GM19463 (cell line): ENCODE data around the gene RPA1.
"Not testable (repeated sequence)": the region's sequence is repeated elsewhere in the genome, so short reads cannot be mapped to it uniquely, and the experiment has no call there.

ENCODE experiments used
- ATAC-seq: cut with Tn5 transposase; IDR thresholded peaks from one replicate; pipeline ENCODE4 v1.9.1; 2021; ENCODE audit warnings: mild to moderate bottlenecking, moderate library complexity; ENCODE audit not compliant: unreplicated experiment

RPA1 gene

DNA sequence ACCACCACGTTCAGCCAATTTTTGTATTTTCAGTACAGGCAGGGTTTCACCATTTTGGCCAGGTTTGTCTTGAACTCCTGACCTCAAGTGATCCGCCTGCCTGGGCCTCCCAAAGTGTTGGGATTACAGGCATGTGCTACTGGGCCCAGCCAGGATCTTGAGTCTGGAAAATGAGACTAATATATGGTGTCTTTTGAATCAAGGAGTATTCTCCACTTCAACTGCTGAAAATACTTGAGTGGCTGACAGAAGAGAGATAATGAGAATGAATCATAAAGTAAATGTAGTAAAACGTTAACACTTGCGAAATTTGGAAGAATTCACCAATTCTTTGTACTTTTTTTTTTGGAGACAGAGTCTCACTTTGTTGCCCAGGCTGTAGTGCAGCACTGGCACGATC lies 16.7 kb upstream of the RPA1 start:
- ATAC-seq = no peak

DNA sequence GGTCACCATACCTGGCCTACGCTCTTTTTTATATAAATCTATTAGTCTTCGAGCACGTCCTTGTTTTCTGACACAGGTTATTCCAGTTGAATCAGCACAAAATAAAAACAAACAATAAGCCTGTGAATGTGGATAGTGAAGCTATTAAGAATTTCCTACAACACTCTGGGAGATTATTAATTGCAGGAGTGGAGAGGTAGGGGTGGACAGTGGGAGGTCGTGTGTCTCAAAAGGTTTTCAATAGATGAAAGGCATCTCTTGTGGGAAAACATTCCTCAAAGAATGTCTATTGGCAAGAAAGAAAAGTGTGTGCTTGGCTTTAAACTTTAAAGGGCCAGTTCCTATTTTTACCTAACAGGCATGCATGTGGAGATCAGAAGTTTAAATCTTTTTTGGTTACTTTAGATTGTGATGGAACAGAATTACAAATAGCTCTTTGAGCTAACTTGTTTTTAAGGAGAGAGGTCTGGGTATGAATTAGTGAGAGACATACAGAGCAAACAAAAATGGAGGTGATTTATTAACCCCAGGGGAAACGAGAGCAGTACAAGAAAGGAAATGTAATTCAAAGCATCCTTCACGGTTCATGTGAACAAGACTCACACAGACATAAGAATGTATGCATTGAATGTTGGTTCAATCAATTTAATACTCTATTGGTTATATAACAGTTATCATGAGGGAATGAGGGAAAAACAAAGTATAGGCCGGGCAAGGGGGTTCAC lies 9.1 kb upstream of the RPA1 start:
- ATAC-seq = no peak

DNA sequence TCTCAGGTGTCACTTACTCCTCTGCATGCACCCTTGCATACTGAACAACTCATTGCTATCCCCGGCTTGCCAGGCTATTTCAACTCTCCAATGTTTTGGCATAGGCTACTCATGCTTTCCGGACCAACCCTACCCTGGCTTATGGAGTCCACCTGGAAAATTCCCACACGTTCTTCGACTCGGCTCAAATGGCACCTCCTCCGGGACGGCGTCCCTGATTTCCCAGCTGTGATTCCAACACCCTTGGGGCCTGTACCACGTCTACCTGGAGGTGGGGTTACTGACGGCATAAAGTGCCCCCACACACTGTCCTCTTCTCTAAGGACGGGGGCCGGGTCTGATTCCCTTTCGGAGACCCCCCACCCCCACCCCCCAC lies 601 bp upstream of the RPA1 start:
- no peak for ATAC-seq

DNA sequence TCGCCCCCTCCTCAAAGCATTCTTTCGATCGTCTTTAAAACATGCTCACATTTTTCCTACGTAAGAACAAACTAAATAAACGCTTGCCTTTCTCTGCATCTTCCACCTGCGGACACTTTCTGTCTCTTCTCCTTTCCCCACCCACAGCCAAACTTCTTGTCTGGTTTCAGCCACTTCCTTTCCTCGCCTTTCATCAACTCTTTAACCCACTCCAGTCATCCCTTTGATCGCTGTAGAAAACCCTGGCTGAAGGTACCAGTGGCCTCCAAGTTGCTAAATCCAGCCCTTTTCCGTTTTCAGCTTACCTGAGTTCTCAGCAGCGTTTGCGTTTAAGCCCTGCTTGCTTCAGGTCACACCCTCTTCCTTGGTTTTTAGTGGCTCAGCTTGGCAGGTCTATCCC lies 483 bp downstream of the RPA1 start:
- ATAC-seq = no peak

DNA sequence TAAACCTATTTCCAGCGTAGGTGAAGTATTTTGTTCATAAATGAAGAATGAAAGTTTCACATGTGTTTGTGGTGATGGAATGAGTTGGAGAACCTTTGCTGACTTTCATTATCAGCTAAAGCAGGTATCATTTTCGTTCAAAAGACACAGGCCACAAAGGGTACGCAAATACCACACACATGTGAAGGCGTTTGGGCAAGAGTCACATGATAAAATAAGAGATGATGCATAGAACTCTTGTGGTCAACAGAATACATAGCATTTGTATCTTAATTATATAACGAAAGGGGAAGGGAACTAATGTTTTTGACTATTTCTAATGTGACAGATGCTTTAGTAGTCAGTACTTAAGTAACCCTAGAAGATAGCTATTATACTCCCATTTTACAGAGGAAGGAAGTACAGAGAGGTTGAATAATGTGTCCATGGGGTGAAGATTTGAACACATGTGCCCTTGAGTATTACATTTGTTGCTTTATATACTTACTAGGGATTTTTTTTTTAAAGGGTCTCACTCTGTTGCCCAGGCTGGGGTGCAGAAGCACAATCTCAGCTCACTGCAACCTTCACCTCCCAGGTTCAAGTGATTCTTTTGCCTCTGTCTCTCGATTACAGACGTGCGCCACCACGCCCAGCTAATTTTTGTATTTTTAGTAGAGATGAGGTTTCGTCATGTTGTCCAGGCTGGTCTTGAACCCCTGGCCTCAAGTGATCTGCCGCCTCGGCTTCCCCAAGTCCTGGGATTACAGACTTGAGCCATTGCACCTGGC lies 4.8 kb downstream of the RPA1 start:
- peak; percentile 61 for ATAC-seq

DNA sequence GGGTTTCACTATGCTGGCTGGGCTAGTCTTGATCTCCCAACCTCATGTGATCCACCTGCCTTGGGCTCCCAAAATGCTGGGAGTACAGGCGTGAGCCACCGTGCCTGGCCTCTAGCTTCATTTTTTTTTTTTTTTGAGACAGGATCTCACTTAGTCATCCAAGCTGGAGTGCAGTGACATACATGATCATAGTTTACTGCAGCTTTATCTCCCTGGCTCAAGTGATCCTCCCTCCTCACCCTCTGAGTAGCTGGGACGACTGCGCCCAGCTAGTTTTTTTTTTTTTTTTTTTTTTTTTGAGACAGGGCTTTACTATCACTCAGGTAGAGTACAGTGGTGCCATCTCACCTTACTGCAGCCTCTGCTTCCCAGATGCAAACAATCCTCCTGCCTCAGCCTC lies 9.7 kb downstream of the RPA1 start:
- ATAC-seq = no peak

DNA sequence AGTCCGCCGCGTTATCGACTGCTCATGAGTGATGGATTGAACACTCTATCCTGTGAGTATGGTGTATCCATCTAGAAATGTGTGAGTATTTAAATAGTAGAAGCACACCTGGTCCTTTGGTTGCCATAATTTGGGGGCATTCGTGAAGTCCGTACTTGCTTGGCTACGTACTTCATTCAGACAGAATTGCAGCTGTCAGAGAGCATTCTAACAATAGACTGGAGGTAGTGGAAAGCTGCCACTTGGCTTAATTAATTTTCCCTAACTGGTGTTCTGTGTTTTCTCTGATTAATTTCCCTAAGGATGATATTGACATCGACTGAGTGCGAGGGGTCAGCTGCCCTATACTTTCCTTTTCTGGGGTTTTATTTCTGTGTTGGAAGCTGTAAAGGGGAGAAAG lies 14.1 kb downstream of the RPA1 start:
- ATAC-seq = no peak

DNA sequence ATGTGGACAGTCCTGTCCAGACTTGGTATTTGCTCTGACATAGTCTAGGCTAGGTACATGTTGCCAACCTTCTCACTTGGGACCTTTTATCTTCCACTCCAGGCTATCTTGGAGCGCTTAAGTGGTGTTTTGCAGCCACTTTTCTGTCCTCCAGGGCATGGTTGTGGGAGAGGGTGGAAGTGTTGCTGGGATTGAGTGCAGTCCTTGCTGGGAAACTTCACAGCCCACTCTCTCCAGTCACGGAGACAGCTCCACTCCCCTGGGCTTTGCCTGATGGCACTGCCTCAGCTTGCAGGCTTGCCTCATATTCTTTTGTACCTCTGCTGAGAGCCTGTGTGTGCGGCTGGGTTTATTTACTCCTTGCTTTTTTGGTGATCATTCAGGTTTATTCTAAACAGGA lies 17.4 kb downstream of the RPA1 start:
- ATAC-seq = no peak

DNA sequence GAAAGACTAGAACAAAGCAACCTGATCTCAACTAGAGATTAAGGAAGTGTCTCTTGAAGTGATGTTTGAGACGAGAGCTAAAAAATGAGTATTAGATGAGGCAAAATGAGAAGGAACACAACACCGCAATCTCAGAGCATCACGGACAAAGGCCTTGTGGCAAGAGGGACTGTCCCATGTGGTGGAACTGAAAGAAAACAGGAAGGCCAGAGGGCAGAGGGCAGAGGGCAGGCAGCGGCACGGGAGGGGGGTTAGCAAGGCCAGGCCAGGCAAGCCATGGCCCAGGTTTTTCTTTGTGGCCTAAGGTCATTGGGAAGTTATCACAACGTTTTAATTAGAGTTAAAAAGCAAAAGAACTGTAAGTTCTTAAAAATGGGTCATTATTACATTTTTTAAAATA lies 22.5 kb downstream of the RPA1 start:
- no peak for ATAC-seq

DNA sequence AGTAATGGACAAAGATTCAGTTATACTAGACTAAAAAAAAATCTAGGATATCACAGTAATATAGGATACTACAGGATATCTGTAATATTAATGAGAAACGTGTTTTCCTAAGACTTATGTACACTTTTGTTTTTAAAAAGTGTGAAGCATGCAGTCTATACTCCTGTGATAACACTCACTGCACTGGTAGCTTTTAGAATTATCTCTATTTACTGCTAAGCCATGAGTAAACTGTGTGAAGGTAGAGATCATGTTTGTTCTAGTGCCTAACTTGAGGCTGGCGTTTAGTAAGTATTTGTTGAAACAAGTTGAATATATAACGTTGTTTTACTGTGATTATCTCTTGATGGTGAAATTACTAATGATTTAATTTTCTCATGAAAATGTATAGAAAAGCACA lies 23.9 kb downstream of the RPA1 start:
- ATAC-seq = no peak

DNA sequence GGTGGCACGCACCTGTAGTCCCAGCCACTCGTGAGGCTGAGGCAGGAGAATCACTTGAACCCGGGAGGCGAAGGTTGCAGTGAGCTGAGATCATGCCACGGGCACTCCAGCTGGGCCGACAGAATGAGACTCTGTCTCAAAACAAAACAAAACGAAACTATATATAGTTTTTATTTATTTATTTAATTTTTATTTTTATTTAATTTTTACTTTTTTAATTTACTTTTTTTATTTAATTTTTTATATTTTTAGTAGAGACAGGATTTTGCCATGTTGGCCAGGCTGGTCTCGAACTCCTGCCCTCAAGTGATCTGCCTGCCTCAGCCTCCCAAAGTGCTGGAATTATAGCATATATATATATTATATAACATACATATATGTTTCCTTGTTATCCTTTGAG lies 26.7 kb downstream of the RPA1 start:
- not testable (repeated sequence) for ATAC-seq

DNA sequence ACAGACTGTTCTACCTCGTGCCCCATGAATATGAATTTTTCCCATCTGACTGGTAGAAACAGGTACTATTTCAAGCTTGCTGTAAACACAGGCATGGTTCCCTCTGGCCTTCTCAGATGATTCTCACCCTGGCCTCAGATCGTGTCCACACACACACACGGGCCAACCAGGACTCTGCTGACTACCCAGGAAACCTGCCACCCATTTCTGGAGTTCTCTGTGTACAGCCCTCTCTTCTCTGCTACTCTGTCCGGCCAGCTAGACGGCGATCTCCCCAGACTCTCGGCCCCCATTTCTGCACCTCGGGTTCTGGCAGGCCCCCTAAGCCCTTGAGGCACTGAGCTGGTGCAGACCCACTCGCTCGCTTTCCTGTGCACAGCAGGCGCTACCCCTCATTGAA lies 31.2 kb downstream of the RPA1 start:
- no peak for ATAC-seq

DNA sequence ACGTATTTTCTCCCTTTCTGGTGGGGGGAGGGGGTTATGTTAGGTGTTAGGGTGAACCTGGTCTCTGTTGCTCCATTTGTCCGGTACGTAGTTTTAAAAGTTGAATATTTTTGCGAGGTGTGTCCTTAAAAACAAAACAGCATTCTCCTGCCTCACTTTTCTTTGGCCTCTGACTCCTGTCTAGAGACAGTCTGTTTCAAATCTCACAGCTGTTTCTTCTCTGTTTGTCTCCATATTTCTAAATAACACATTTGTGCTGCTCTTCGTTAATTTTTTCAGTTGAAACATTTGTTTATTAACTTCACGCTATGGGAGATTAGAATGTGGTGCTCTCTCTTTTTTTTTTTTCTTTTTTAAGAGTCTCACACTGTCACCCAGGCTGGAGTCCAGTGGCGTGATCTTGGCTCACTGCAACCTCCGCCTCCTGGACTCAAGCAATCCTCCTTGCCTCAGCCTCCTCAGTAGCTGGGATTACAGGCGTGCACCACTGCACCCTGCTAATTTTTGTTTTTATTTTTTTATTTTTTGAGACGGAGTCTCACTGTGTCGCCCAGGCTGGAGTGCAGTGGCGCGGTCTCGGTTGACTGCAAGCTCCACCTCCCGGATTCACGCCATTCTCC lies 31.7 kb downstream of the RPA1 start:
- no peak for ATAC-seq

DNA sequence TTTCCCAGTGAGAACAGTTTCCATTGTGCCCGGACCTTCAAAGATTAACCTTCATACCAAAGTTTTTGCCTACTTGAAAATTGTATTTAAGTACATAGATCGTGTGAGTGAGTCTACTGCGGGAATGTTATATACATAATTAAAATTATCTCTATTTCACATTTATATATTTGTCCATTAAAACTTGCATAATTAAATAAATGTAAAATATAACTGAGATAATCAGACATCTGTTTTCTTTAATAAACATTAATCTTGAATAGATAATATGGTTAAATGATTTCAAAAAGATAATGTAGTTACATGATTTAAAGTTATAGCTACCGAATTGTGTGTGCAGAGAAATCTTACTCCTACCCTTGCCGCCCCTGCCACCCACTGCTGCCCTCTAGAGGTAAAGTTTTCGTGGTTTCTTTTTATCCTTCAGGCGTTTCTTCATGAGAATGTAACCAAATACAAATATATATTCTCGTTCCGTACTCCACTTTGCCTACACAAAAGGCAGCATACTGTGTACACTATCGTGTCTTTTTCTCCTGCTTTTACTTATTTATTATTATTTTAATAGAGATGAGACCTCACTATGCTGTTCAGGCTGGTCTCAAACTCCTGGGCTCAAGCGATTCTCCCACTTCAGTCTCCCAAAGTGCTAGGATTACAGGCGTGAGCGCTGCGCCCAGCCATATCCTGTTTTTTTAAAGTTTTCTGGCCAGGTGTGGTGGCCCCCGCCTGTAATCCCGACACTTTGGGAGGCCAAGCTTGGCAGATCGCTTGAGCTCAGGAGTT lies 35.6 kb downstream of the RPA1 start:
- no peak for ATAC-seq

DNA sequence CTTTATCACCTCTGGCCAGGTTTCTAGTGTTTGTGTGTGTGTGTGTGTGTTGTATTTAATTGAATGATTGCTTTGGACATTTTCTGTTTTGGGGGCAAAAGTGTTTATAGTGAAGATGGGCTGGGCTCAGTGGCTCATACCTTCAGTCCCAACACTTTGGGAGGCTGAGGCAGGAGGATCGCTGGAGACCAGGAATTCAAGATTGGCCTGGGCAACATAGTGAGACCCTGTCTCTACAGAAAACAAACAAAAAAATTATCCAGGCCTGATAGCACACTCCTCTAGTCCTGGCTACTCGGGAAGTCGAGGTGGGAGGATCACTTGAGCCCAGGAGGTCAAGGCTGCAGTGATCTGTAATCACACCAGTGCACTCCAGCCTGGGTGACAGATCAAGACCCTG lies 37.5 kb downstream of the RPA1 start:
- no peak for ATAC-seq

DNA sequence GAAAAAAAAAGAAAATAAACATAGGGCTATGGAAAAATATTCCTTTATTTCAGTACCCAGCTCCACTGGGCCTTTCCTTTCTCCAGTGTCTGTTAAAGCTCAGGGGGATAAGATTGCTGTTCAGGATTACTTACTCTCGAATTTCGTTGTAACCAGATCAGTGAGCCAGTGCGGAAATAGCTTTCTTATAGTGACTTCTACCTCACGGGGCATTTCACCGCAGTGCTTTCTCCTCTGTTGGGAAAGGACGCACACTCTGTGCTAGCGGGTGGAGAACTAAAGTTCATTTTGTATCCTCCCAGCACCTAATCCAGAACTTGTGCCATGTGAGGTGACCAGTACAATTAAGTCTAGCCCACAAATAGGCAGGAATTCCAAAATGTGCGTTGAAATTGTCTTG lies 38.3 kb downstream of the RPA1 start:
- no peak for ATAC-seq

DNA sequence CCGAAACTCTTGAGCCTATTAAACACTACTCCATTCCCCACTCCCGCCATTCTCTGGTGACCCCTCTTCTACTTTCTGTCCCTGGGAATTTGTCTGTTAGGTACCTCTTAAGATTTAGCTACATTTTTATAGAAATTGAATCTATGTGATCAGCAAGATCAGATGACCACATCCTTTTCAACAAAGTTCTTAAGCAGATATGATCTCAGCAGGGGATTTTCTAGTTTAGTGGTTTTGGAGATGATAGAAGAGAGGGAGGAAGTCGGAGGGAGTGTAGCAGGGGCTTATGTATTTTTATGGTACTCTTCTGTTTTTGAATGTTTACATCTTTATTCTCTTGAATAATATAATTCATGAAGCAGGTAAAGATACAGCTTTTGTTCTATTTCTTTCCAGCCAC lies 40.8 kb downstream of the RPA1 start:
- no peak for ATAC-seq

DNA sequence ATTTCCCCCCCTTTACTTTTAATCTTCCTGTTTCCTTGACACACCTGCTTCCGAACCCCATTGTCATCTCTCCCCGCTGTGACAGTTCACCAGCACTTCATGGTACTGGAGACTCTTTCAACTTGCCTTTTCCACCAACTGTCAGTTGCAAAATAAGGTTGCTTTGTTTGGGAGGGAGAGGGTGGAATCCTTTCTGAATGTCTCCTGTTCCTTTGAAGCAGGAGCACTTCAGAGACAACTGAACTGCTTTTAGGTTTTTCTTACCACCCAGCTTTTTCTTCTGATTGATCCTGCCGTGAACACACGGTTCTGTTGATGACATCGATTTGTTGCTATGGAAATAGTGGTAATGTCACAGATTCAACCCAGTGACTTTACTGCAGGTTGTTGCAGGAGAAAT lies 42.0 kb downstream of the RPA1 start:
- no peak for ATAC-seq

DNA sequence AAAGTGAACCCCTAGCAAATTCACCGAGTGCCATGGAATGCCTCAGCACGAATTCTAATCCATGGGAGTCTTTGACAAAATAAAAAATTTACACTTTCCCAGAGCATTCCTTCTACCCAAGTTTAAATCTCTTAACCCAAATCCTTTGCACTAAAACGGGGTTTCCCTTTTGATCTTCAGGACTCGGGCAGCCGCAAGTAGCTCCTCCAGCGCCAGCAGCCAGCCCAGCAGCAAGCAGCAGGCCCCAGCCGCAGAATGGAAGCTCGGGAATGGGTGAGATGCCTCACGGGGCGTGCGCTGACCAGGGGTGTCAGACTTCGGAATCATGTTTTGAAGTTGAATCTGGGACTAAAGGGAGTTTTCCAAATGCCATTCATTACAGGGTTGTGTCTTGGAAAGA lies 42.4 kb downstream of the RPA1 start:
- no peak for ATAC-seq

DNA sequence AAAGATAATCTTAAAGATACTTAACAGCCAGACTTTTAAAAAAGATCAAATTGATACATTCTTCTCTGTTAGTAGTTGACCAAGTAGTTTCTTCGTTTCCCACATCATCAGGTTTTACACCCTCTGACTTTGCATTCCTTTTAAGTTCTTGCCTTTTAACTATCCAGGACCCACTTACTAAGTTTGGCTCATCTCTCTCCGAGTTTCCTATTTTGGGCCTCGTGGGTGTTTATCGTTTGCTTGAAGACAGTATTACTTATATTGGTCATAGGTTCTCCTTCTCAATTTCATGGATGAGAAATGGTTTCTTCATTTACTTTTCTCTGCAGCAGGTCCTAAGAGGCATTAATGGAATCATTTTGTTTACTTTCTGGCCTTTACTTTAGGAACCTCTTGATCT lies 43.2 kb downstream of the RPA1 start:
- no peak for ATAC-seq

DNA sequence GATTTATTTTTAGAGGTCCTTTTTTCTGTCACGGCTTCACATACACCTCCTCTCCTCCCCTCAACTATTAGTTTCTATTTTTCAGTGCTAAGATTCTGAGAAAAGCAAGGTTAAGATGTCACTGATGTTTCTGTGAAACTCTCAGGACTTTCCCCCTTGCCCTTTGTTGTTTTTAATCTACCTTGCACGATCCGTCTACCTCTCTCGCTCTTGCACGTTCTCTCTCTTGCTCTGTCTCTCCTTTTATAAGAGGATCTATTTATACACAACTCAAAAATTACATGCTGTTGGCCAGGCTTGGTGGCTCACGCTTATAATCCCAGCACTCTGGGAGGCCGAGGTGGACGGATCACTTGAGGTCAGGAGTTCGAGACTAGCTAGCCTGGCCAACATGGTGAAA lies 43.6 kb downstream of the RPA1 start:
- no peak for ATAC-seq

DNA sequence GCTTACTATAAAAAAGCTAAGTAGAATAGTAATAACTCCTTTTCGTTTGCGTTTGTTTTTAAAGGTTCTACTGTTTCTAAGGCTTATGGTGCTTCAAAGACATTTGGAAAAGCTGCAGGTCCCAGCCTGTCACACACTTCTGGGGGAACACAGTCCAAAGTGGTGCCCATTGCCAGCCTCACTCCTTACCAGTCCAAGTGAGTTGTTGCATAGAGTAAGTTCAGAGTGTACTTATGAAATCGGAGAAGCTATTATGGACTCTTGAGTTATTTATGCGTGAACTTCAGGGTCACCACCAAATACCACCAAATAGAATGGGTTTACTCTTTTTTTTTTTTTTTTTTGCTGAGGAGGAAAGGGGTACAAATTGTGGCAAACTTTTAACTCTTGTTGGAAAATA lies 45.8 kb downstream of the RPA1 start:
- ATAC-seq = no peak
